Peyer's patch (tissue), 4 donors: ENCODE results near the gene MCF2.

Experiments used
- CTCF ChIP-seq, 6 experiments: fragments of 450-650 bp in 4 of 6; fragments of 200-600 bp in 2 of 6; sonication (generic) in 1 of 6; IDR thresholded peaks; one replicate each; pipeline ENCODE4 v1.5.1; 2017 to 2019; ENCODE audit warnings: antibody characterized with exemption in 6 of 6, mild to moderate bottlenecking in 3 of 6, moderate library complexity in 1 of 6
- POLR2A ChIP-seq, 2 donors: fragments of 450-650 bp; IDR thresholded peaks; one replicate each; pipeline ENCODE4 v1.5.1; 2017; ENCODE audit warnings: antibody characterized with exemption in 2 of 2, mild to moderate bottlenecking in 2 of 2, moderate library complexity in 2 of 2

- no peak for TF ChIP-seq CTCF (IDR thresholded peaks at IDR 0.05)
- TF ChIP-seq POLR2A (IDR thresholded peaks at IDR 0.05): no peak
Measured at GRCh38 chrX:139751053-139751452, 43.1 kb upstream of the MCF2 start.
